ENCODE measurements around the gene ST3GAL3. TPM values are rescaled to one million over a fixed set of nuclear protein-coding genes. Genes with fewer than 3 reads are reported as not detected.

ST3GAL3 gene
- total and polyA plus RNA-seq, 8 donors = 1.6 to 68.3 (median 6.7) TPM

DNA sequence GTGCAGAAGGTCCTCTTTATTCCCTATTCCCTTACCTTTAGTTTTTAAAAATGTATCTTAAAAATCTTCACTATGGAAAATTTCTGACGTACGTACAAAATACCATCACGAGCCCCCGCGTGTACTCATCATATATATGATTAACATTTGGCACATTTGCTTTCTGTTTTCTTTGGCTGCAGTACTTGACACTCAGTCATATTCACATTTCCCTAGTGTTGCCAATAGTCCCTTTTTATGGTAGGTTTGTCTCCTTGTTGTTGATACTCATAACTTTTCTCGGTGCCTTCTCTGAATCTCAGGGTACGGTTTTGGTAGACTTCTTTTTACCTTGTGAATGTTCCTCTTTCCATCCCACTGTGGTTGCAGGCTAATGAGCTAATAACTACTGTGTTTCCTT is 34.1 kb upstream of the ST3GAL3 start:
- no peak for TF ChIP-seq POLR2AphosphoS5 (IDR thresholded peaks at IDR 0.05)
- no peak for TF ChIP-seq CTCF (IDR thresholded peaks at IDR 0.05)
- TF ChIP-seq EP300 (IDR thresholded peaks at IDR 0.05) = no peak
- no peak for TF ChIP-seq POLR2A (IDR thresholded peaks at IDR 0.05)
- whole genome bisulfite sequencing, 5 donors = 91 to 94% (median 93%) methylated on average over 7 of the region's 7 CpGs
- peaks cover 65 to 98% (median 95%) of the 10 kb centered on the region in 4 donors for H3K36me3 ChIP-seq

DNA sequence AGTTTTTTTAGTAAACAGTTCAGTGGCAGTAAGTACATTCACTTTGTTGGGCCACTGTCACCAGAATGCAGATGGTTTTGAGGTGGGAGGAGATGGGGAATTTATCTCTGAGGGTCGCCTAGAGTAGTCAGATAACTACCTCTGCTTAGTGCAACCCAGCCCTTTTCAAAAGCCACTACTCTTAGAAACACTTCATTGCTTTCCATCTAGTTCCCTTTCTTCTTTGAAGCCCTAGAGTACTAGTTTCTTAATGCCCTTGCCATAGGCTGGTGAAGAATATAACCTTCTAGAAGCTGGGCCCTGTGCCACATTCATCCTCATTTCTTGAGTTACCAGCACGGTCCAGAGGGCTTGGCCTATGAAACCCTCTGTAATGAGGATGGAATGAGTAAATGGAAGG is 28.4 kb upstream of the ST3GAL3 start:
- Histone ChIP-seq H3K27ac (no peak overlapping the region), H3K4me3 (no peak overlapping the region), H3K27me3 (no peaks in the 10 kb centered on the region), H3K4me1 (no peaks in the 10 kb centered on the region), H3K9me3 (no peaks in the 10 kb centered on the region), H3K36me3 (peaks cover 41 to 97% (median 95%) of the 10 kb centered on the region in 4 donors)
- 74 to 85% (median 82%) methylated on average over 2 of the region's 2 CpGs for WGBS, 5 donors
- intact Hi-C loops (cut with DNase I; ENCODE audit: low total_unique reads) = no loop called here
- no peak for DNase-seq
- no peak for TF ChIP-seq EP300 (IDR thresholded peaks at IDR 0.05)
- no peak for TF ChIP-seq POLR2A (IDR thresholded peaks at IDR 0.05)
- no peak for TF ChIP-seq CTCF (IDR thresholded peaks at IDR 0.05)
- no peak for TF ChIP-seq POLR2AphosphoS5 (IDR thresholded peaks at IDR 0.05)

More for the DNA sequence above, 34.1 kb upstream of the ST3GAL3 start:
- no peaks in the 10 kb centered on the region for H3K27me3 ChIP-seq
- no peaks in the 10 kb centered on the region for H3K4me1 ChIP-seq
- H3K9me3 ChIP-seq = no peaks in the 10 kb centered on the region
- intact Hi-C loops (cut with DNase I; ENCODE audit: low total_unique reads) = no loop called here
- H3K4me3 ChIP-seq = no peak overlapping the region
- DNase-seq = no peak
- no peak overlapping the region for H3K27ac ChIP-seq

- no peak for DNase-seq
- H3K9me3 ChIP-seq = no peaks in the 10 kb centered on the region
- WGBS, 5 donors = 93 to 99% (median 95%) methylated on average over 4 of the region's 4 CpGs
- no peak overlapping the region for H3K27ac ChIP-seq
- H3K4me3 ChIP-seq = no peak overlapping the region
- peaks cover 0 to 5% (median 0%) of the 10 kb centered on the region in 4 donors for H3K4me1 ChIP-seq
- no peaks in the 10 kb centered on the region for H3K27me3 ChIP-seq
- intact Hi-C loops (cut with DNase I; ENCODE audit: low total_unique reads) = no loop called here
- no peak for TF ChIP-seq EP300 (IDR thresholded peaks at IDR 0.05)
- no peak for TF ChIP-seq CTCF (IDR thresholded peaks at IDR 0.05)
- no peak for TF ChIP-seq POLR2A (IDR thresholded peaks at IDR 0.05)
- TF ChIP-seq POLR2AphosphoS5 (IDR thresholded peaks at IDR 0.05) = no peak
- H3K36me3 ChIP-seq = peaks cover 71 to 100% (median 100%) of the 10 kb centered on the region in 4 donors
Observed at GRCh38 chr1:43683560-43683959, 23.8 kb upstream of the ST3GAL3 start.

GRCh38 chr1:43686801-43687200 is 20.5 kb upstream of the ST3GAL3 start:
- Histone ChIP-seq H3K27me3 (no peaks in the 10 kb centered on the region), H3K27ac (no peak overlapping the region), H3K4me1 (peaks cover 0 to 5% (median 0%) of the 10 kb centered on the region in 4 donors), H3K36me3 (peaks cover 93 to 100% (median 100%) of the 10 kb centered on the region in 4 donors), H3K9me3 (no peaks in the 10 kb centered on the region), H3K4me3 (no peak overlapping the region)
- WGBS, 5 donors = 80 to 99% (median 96%) methylated on average over 3 of the region's 3 CpGs
- no peak for DNase-seq
- intact Hi-C loops (cut with DNase I; ENCODE audit: low total_unique reads) = no loop called here
- TF ChIP-seq POLR2AphosphoS5 (IDR thresholded peaks at IDR 0.05) = no peak
- TF ChIP-seq EP300 (IDR thresholded peaks at IDR 0.05) = no peak
- no peak for TF ChIP-seq POLR2A (IDR thresholded peaks at IDR 0.05)
- TF ChIP-seq CTCF (IDR thresholded peaks at IDR 0.05) = no peak
